ENCODE results near the gene SPATA9. TPM values are rescaled to one million over a fixed set of nuclear protein-coding genes. Genes with fewer than 3 reads are reported as not detected.

The SPATA9 gene
- total and polyA plus RNA-seq, 9 of the 15 experiments (the other 6 are each of a cell fraction or from before 2014, with no cell fraction given): 0.16 to 5.5 (median 0.39) TPM; not detected in 3

DNA sequence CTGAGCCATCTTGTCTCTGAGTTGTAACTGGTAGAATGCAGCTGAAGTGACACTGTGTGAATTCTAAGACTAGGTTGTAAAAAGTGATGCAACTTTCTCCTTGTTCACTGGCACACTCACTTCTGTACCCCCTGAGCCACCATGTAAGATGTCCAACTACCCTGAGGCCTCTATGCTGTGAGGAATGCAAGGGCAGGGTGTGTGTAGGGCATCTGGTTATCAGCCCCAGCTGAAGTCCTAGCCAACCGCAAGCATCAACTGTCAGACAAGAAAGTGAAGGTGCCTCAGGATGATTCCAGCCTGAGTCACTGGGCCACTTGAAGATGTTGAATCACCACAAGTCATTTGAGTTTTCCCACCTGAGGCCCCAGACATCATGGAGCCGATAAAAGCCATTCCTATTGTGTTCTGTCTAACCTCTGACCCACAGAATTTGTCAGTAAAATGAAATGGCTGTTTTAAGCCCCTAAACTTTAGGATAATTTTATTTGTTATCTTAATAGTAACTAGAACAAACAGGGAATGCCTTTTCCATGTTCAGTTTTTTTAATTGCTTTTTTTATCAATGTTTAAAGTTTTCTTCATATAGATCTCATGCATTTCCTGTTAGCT is 29.7 kb upstream of the SPATA9 start (continued):
- TF ChIP-seq, protein P1, sequence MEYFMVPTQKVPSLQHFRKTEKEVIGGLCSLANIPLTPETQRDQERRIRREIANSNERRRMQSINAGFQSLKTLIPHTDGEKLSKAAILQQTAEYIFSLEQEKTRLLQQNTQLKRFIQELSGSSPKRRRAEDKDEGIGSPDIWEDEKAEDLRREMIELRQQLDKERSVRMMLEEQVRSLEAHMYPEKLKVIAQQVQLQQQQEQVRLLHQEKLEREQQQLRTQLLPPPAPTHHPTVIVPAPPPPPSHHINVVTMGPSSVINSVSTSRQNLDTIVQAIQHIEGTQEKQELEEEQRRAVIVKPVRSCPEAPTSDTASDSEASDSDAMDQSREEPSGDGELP (CRISPR knock-in tag; IDR thresholded peaks at IDR 0.05; ENCODE audit: borderline replicate concordance): peak; percentile 99
- TF ChIP-seq PHF21A (IDR thresholded peaks at IDR 0.05; ENCODE audit: borderline replicate concordance, low read depth) (no peak), DPF2 (IDR thresholded peaks at IDR 0.05) (peak; percentile 99), MAFF (IDR thresholded peaks at IDR 0.05; ENCODE audit: low read length) (peak; percentile 56; the same call in 1 of the 2 replicates), NUFIP1 (IDR thresholded peaks at IDR 0.05; ENCODE audit: partially characterized antibody) (no peak), GABPA (tag; conservative IDR thresholded peaks at IDR 0.05; ENCODE audit: low read depth) (no peak)
- TF ChIP-seq, protein P2, sequence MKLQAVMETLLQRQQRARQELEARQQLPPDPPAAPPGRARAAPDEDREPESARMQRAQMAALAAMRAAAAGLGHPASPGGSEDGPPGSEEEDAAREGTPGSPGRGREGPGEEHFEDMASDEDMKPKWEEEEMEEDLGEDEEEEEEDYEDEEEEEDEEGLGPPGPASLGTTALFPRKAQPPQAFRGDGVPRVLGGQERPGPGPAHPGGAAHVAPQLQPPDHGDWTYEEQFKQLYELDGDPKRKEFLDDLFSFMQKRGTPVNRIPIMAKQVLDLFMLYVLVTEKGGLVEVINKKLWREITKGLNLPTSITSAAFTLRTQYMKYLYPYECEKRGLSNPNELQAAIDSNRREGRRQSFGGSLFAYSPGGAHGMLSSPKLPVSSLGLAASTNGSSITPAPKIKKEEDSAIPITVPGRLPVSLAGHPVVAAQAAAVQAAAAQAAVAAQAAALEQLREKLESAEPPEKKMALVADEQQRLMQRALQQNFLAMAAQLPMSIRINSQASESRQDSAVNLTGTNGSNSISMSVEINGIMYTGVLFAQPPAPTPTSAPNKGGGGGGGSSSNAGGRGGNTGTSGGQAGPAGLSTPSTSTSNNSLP (IDR thresholded peaks at IDR 0.05; ENCODE audit: borderline replicate concordance, low read depth, low read length): no peak; the same call in 1 of the 2 replicates
- TF ChIP-seq, protein P3, sequence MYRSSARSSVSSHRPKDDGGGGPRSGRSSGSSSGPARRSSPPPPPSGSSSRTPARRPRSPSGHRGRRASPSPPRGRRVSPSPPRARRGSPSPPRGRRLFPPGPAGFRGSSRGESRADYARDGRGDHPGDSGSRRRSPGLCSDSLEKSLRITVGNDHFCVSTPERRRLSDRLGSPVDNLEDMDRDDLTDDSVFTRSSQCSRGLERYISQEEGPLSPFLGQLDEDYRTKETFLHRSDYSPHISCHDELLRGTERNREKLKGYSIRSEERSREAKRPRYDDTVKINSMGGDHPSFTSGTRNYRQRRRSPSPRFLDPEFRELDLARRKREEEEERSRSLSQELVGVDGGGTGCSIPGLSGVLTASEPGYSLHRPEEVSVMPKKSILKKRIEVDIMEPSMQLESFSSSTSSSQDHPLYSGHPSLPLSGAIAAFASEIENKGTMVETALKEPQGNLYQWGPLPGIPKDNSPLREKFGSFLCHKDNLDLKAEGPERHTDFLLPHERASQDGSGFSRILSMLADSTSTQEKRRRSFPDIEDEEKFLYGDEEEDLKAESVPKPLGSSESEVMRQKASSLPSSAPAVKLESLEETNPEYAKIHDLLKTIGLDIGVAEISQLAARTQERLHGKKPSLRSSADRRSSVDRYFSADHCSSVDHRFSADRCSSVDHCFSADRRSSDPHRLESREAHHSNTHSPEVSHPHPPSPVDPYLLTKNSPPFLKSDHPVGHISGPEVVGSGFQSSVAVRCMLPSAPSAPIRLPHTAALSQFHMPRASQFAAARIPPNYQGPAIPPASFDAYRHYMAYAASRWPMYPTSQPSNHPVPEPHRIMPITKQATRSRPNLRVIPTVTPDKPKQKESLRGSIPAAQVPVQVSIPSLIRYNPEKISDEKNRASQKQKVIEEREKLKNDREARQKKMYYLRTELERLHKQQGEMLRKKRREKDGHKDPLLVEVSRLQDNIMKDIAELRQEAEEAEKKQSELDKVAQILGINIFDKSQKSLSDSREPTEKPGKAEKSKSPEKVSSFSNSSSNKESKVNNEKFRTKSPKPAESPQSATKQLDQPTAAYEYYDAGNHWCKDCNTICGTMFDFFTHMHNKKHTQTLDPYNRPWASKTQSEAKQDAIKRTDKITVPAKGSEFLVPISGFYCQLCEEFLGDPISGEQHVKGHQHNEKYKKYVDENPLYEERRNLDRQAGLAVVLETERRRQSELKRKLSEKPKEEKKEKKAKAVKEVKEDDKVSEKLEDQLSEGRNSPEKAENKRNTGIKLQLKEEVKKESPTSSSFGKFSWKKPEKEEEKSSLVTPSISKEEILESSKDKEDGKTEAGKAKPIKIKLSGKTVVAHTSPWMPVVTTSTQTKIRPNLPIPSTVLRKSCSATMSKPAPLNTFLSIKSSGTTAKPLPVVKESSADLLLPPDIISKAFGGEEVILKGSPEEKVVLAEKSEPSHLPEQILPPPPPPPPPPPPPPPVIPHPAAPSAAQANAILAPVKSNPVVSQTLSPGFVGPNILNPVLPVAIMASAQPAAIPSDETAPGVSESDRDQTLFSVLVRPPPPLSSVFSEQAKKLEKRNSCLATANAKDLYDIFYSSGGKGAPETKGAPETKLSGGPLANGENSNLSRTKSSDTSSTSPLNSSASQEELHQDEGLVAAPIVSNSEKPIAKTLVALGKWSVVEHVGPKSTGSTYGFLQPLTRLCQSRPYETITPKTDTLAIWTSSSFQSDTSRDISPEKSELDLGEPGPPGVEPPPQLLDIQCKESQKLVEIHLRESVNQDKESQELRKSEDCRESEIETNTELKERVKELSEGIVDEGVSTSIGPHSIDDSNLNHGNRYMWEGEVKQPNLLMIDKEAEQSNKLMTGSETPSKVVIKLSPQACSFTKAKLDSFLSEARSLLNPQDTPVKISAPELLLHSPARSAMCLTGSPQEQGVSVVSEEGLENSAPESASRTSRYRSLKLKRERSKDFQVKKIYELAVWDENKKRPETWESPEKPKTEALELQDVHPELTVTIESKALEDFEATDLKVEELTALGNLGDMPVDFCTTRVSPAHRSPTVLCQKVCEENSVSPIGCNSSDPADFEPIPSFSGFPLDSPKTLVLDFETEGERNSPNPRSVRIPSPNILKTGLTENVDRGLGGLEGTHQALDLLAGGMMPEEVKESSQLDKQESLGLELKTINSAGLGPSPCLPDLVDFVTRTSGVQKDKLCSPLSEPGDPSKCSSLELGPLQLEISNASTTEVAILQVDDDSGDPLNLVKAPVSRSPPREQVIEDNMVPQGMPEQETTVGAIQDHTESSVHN (IDR thresholded peaks at IDR 0.05; ENCODE audit: borderline replicate concordance in 1 of 2, low read depth in 1 of 2): peak in 1 of 2 experiments; percentile 95; a peak in 3 of 4 replicates
- TF ChIP-seq, protein P4, sequence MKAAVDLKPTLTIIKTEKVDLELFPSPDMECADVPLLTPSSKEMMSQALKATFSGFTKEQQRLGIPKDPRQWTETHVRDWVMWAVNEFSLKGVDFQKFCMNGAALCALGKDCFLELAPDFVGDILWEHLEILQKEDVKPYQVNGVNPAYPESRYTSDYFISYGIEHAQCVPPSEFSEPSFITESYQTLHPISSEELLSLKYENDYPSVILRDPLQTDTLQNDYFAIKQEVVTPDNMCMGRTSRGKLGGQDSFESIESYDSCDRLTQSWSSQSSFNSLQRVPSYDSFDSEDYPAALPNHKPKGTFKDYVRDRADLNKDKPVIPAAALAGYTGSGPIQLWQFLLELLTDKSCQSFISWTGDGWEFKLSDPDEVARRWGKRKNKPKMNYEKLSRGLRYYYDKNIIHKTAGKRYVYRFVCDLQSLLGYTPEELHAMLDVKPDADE (conservative IDR thresholded peaks at IDR 0.05; ENCODE audit: control insufficient read depth, low read depth, low read length): peak; percentile 85
- TF ChIP-seq, protein P5, sequence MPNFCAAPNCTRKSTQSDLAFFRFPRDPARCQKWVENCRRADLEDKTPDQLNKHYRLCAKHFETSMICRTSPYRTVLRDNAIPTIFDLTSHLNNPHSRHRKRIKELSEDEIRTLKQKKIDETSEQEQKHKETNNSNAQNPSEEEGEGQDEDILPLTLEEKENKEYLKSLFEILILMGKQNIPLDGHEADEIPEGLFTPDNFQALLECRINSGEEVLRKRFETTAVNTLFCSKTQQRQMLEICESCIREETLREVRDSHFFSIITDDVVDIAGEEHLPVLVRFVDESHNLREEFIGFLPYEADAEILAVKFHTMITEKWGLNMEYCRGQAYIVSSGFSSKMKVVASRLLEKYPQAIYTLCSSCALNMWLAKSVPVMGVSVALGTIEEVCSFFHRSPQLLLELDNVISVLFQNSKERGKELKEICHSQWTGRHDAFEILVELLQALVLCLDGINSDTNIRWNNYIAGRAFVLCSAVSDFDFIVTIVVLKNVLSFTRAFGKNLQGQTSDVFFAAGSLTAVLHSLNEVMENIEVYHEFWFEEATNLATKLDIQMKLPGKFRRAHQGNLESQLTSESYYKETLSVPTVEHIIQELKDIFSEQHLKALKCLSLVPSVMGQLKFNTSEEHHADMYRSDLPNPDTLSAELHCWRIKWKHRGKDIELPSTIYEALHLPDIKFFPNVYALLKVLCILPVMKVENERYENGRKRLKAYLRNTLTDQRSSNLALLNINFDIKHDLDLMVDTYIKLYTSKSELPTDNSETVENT (CRISPR knock-in tag; IDR thresholded peaks at IDR 0.05): peak; percentile 61; the same call in 1 of the 2 replicates
